ENCODE measurements around the gene CDH8.
"Not testable (repeated sequence)": the region's sequence is repeated elsewhere in the genome, so short reads cannot be mapped to it uniquely, and the experiment has no call there.

Gene CDH8

DNA sequence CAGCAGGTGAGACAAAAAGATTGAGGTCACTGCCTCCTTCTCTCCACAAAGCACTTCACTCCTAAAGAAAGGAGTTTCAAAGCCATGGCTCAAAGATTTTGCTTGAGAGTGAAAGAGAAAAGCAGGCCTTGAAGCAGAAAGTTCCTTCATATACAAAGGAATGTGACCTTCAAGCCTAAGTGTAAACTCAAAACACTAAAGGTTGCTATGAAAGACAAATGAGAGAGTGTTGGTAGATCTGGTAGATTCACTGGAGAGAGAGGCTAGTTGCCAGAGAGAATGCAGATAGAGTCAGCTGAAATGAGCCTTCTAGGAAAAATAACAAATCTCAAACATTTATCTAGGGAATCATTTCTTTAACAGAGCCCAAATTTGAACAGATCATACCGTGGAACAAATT is 305.2 kb downstream of the CDH8 start:
- DNase-seq: no peak

DNA sequence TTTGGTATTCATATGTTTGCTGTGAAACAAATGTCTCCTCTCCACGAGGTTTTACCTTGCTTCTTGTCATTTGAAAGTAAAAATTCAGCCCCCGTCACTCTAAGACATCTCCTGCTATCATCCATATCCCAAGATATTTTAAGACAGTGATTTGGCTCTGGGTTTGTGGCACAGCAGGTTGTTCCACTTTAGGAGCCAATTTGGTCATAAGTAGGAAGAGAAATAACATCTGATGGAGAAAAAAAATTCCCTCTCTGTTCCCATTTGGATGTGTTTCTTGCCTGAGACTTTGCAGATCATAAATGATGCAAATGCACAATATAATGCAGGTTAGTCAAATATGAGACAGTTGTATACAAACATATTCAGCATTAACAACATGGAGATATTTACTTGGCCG is 309.5 kb downstream of the CDH8 start:
- no peak for DNase-seq

GRCh38 chr16:61726125-61726524 is 310.1 kb downstream of the CDH8 start:
- no peak for DNase-seq

DNA sequence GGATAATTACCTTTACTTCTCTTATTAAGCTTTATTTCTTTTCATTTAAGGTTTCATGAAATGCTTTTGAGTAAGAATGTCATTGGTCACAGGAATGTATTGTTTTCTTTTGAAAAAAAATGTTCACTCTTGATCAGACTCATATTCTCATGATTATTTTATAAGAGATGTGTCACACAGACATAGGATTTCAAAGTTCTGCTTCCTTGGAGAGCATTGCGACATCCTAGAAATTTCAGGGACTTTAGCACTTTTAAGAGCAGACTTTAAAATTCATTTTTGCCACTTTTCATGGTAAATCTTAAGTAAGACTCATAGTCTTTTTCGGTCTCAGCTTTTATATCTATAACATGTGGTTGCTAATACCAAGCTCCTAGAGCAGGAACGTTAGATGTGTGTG is 314.7 kb downstream of the CDH8 start:
- no peak for DNase-seq

- DNase-seq: no peak
Observed at GRCh38 chr16:61715393-61715792, 320.8 kb downstream of the CDH8 start.

DNA sequence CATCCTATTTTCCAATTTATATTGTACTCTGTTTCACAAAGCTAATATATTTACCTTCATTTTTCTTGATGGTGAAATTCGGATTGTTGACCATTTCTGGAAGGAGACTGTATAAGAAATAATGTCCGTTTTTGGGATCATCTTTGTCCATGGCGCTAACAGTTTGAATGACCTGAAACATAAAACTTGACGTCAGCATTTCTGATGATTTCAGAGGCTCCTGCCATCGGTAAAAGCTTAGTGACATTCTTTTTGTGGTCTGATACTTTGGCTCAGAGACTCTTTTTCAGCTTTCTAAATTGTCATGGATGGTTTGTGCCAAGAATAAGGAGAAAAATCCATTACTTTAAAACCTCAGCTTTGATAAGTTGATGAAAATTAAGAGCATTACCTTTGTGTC is 322.5 kb downstream of the CDH8 start:
- no peak for DNase-seq

GRCh38 chr16:61699640-61700039 is 336.6 kb downstream of the CDH8 start:
- not testable (repeated sequence) for DNase-seq

- DNase-seq: no peak
Observed at GRCh38 chr16:61684541-61684940, 351.7 kb downstream of the CDH8 start.

DNA sequence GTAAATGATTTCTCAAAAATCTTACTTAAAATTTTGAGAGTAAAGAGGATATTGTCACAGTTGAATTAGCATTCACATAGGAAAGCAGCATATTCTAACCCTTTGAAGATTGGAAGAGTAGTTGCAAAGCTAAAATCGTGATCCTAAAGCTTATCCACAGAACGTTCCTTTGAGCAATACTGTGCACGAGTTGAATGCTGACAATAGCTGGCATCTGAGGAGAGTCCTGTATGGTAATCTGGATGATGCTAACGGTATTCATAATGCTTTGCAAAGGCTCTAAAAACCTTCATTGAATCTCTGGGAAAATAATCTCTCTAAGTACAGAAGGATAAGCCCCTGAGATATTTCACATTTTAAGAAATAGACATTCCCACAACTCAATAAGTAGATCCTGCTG is 354.6 kb downstream of the CDH8 start:
- DNase-seq: no peak

DNA sequence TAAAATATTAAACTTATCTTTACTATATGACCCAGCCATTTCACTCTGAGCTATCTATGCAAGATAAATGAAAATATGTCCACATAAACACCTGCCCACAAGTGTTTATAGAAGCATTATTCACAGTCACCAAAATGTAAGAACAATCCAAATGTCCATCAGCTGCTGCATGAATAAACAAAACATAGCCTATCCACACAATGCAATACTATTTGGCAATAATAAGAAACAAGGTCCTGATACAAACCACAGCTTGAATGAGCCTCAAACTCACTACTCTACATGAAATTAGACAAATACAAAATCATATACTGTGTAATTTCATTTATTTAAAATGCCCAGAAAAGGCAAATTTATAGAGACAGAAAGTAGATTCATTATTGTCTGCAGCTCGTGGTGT is 355.1 kb downstream of the CDH8 start:
- DNase-seq: no peak

DNA sequence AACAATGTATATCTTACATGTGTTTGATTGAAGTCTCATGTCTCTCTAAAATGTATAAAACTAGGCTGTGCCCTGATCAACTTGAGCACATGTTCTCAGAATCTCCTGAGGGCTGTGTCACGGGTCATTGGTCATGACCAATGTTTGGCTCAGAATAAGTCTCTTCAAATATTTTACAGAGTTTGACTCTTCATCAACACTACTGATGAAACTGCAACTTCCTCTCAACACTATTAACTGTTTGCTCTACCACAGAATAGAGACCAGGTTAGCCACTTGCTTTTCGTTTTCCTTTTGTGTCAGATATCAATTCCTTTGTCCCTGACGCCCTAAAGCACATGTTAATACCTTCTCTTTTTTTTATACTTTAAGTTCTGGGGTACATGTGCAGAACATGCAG is 358.1 kb downstream of the CDH8 start:
- DNase-seq: no peak

DNA sequence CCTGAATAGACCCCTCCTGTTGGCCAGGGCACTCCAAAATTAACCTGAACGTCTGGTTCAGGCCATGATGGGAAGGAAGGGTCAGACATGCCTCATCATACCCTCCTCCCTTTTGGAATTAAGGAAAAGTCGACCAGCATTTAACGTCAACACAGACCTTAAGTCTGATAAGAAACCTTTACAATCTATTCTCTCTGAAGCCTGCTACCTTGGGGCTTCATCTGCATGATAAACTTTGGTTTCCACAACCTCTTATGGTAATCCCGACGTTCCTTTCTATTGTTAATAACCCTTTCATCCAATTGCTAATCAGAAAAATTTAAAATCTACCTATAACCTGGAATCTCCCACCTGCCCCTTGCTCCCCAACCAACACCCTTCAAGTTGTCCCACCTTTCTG is 358.5 kb downstream of the CDH8 start:
- no peak for DNase-seq

GRCh38 chr16:61676740-61677139 is 359.5 kb downstream of the CDH8 start:
- DNase-seq: no peak

DNA sequence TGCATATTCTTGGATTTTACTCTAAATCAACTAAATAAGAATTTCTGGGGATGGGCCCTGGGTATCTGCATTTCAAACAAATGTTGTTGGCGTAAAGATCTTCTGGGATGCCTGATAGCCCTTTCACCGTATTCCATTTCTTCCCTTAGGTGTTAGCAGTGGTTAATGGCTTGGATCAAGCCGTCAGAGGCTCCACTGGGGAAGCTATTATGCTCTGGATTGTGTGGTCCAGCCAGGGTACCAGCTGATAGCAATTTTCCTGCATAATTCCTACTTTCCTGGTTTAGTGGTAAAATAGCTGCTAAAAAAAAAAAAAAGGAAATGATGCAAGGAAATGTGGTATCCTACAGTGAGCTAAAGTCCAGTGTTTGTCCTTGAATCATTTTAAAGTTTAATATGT is 365.1 kb downstream of the CDH8 start:
- DNase-seq: no peak

DNA sequence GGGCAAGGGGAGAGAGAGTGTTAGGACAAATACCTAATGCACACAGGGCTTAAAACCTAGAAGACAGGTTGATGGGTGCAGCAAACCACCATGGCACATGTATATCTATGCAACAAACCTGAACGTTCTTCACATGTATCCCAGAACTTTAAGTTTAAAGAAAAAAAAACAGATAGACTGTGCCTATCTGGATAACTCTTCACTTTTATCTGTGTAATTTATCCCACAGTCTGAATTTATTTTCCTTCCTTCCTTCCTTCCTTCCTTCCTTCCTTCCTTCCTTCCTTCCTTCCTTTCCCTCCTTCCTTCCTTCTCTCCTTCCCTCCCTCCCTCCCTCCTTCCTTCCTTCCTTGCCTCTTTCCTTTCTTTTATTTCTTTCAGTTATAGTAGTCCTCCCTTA is 370.7 kb downstream of the CDH8 start:
- no peak for DNase-seq

DNA sequence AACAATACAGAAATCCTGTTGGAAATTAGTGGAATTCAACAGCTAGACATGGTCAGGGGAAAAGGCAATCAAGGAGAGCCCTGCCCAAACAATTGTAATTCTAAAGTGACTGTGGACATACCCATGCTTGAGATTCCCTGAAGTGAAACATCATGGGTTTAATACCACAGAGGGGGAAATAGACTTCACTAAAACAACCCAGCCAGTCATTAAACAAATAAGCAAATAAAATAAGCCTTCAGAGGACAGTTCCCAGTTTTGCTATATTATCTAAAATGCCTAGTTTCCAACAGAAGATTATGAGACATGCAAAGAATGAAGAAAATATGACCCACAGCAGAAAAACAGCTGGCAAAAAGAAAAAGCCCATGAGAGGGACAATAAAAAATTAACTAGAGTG is 376.3 kb downstream of the CDH8 start:
- no peak for DNase-seq

GRCh38 chr16:61654962-61655361 is 381.3 kb downstream of the CDH8 start:
- DNase-seq: no peak

- DNase-seq: no peak
Observed at GRCh38 chr16:61653544-61653943, 382.7 kb downstream of the CDH8 start.

DNA sequence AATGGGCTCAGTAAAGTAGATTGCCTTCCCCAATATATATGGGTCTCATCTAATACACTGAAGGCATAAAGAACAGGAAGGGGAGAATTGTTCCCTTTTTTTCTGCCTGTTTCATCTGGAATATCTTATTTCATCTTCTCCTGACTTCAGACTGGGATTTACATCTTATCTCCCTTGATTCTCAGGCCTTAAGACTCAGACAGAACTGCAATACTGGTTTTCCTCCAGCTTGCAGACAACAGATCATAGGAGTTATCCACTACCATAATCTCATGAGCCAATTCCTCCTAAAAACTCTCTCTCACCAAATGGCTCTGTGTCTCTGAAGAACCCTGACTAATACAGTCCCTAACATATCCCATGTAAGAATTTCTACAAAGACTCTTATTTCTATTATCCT is 390.7 kb downstream of the CDH8 start:
- DNase-seq: no peak

- no peak for DNase-seq
Observed at GRCh38 chr16:61644736-61645135, 391.5 kb downstream of the CDH8 start.

DNA sequence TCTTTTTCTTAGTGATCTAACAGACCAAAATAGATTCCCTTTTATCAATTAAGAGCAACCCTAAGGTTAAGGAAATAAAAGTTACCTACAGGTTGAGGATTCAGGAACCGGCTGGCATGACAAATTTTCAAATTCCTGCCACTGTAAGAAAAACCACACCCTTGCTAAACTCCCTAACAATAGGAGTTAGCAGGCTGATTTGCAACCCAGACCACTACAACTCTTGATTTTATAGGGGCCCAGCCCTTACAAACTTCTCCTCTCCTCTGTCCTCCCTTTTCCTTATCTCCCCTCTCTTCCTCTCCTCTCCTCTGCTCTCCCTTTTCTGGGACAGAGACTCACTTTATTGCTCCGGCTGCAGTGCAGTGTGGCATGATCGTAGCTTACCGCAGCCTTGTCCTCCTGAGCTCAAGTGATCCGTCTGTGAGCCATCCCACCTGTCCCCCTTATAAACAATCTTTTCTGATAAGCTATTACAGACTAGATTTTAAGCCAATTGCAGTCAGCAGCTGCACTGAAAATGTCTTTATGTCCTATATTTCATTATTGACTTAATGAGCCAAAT is 418.9 kb downstream of the CDH8 start:
- no peak for DNase-seq

- no peak for DNase-seq
Observed at GRCh38 chr16:61616088-61616487, 420.1 kb downstream of the CDH8 start.

DNA sequence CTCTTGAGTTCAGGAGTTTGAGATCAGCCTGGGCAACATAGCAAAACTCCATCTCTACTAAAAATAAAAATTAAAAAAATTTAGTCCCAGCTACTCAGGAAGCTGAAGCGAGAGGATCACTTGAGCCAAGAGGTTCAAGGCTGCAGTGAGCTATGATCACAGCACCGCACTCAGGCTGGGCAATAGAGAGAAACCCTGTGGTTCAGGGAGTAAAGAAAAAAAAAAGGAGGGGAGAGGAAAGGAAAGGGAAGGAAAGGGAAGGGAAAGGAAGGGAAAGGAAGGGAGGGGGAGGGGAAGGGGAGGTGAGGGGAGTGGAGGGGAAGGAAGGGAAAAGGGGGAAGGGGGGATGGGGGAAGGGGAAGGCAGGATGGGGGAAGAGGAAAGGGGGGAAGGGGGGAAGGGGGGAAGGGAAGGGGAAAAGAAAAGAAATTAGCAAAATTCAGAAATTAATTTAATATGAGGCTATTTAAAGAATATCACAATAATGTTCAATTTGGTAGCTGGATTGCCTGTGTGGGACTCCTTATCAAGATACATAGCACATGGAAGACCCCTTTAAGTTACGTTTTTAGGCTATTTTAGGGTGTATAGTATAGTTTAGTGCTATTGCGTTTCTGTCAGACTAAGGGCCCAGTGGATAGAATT is 424.3 kb downstream of the CDH8 start:
- no peak for DNase-seq

- DNase-seq: no peak
Observed at GRCh38 chr16:61606581-61606980, 429.7 kb downstream of the CDH8 start.
